Stimulated activated CD4-positive, alpha-beta T cell treated with anti-CD3 and anti-CD28 coated beads, TNF-alpha, amount 100 ng/mL, for 4 hours (primary cell): ENCODE measurements around the gene AKR1C1.
"Not testable (repeated sequence)": the region's sequence is repeated elsewhere in the genome, so short reads cannot be mapped to it uniquely, and the experiment has no call there.

Experiments used
- DNase-seq, 3 experiments: peaks; one replicate each; pipeline ENCODE4 v3.0.0-alpha.2; 2020; ENCODE audit warnings: low read depth in 3 of 3

The AKR1C1 gene

GRCh38 chr10:5018134-5018533, 54.9 kb downstream of the AKR1C1 start:
- DNase-seq, result no peak

- not testable (repeated sequence) for DNase-seq
These were observed 55.6 kb downstream of the AKR1C1 start for GRCh38 chr10:5018671-5019277.

GRCh38 chr10:5019770-5020612, 56.8 kb downstream of the AKR1C1 start:
- DNase-seq, result not testable (repeated sequence)

- not testable (repeated sequence) for DNase-seq
These were observed 58.5 kb downstream of the AKR1C1 start for GRCh38 chr10:5021624-5022290.

- no peak for DNase-seq
These were observed 60.1 kb downstream of the AKR1C1 start for GRCh38 chr10:5023177-5023805.

- DNase-seq, result not testable (repeated sequence)
These were observed 62.3 kb downstream of the AKR1C1 start for GRCh38 chr10:5025461-5025881.

GRCh38 chr10:5030989-5031388, 67.8 kb downstream of the AKR1C1 start:
- no peak for DNase-seq

GRCh38 chr10:5031588-5031987, 68.4 kb downstream of the AKR1C1 start:
- not testable (repeated sequence) for DNase-seq

- not testable (repeated sequence) for DNase-seq
These were observed 69.2 kb downstream of the AKR1C1 start for GRCh38 chr10:5032444-5032843.
